Pons (tissue), 1 donor: ENCODE measurements around the gene EFCC1.
"Not testable (repeated sequence)": the region's sequence is repeated elsewhere in the genome, so short reads cannot be mapped to it uniquely, and the experiment has no call there.

Experiments
- DNase-seq: peaks from one replicate; pipeline ENCODE4 v3.0.0-alpha.2; 2016; ENCODE audit warnings: low spot score

Gene EFCC1

GRCh38 chr3:129078510-129078909, 77.4 kb downstream of the EFCC1 start:
- no peak for DNase-seq

- no peak for DNase-seq
These were observed 80.4 kb downstream of the EFCC1 start for GRCh38 chr3:129081503-129081902.

- DNase-seq: no peak
These were observed 80.9 kb downstream of the EFCC1 start for GRCh38 chr3:129082026-129082425.

GRCh38 chr3:129084501-129084900, 83.4 kb downstream of the EFCC1 start:
- DNase-seq: no peak

GRCh38 chr3:129085165-129085715, 84.1 kb downstream of the EFCC1 start:
- no peak for DNase-seq

GRCh38 chr3:129085818-129086217, 84.7 kb downstream of the EFCC1 start:
- DNase-seq: no peak

GRCh38 chr3:129087138-129087702, 86.1 kb downstream of the EFCC1 start:
- no peak for DNase-seq

GRCh38 chr3:129087904-129088303, 86.8 kb downstream of the EFCC1 start:
- DNase-seq: peak; percentile 65

- not testable (repeated sequence) for DNase-seq
These were observed 87.2 kb downstream of the EFCC1 start for GRCh38 chr3:129088312-129088711.
